HG03159 (cell line): Measurements from ENCODE around the gene RANBP2.

Experiments
- ATAC-seq: cut with Tn5 transposase; IDR thresholded peaks from one replicate; pipeline ENCODE4 v1.9.1; 2021; ENCODE audit warnings: mild to moderate bottlenecking, moderate library complexity; ENCODE audit not compliant: unreplicated experiment

Gene RANBP2

GRCh38 chr2:108834620-108835019, 115.3 kb downstream of the RANBP2 start:
- ATAC-seq = no peak

GRCh38 chr2:108835040-108835439, 115.8 kb downstream of the RANBP2 start:
- ATAC-seq = no peak
